Peyer's patch (tissue), 4 donors: ENCODE measurements around the gene NELL1. TPM values are rescaled to one million over a fixed set of nuclear protein-coding genes. Genes with fewer than 3 reads are reported as not detected.

Experiments used
- DNase-seq, 3 donors: peaks; one replicate each; pipeline ENCODE4 v3.0.0-alpha.2; 2017 to 2019
- H3K27ac ChIP-seq, 4 donors: fragments of 200-600 bp; sonication (generic); one replicate each; pipeline ENCODE4 v1.5.1; 2016 to 2019
- H3K27me3 ChIP-seq, 2 donors: fragments of 200-600 bp; sonication (generic); one replicate each; pipeline ENCODE4 v1.5.1; 2019
- H3K36me3 ChIP-seq, 3 donors: fragments of 200-600 bp; sonication (generic); one replicate each; pipeline ENCODE4 v1.5.1; 2016 to 2019
- H3K4me1 ChIP-seq, 4 donors: fragments of 200-600 bp; sonication (generic); one replicate each; pipeline ENCODE4 v1.5.1; 2016 to 2019
- H3K4me3 ChIP-seq, 4 donors: fragments of 200-600 bp; sonication (generic); 1 replicate in 3 of 4; 2 replicates in 1 of 4; pipeline ENCODE4 v1.5.1; 2016 to 2019; ENCODE audit warnings: mild to moderate bottlenecking in 1 of 4
- H3K9me3 ChIP-seq, 4 donors: fragments of 200-600 bp; sonication (generic); one replicate each; pipeline ENCODE4 v1.5.1; 2016 to 2019; ENCODE audit warnings: mild to moderate bottlenecking in 1 of 4
- CTCF ChIP-seq, 6 experiments: fragments of 450-650 bp in 4 of 6; fragments of 200-600 bp in 2 of 6; sonication (generic) in 1 of 6; IDR thresholded peaks; one replicate each; pipeline ENCODE4 v1.5.1; 2017 to 2019; ENCODE audit warnings: antibody characterized with exemption in 6 of 6, mild to moderate bottlenecking in 3 of 6, moderate library complexity in 1 of 6
- POLR2A ChIP-seq, 2 donors: fragments of 450-650 bp; IDR thresholded peaks; one replicate each; pipeline ENCODE4 v1.5.1; 2017; ENCODE audit warnings: antibody characterized with exemption in 2 of 2, mild to moderate bottlenecking in 2 of 2, moderate library complexity in 2 of 2
- total RNA-seq, 4 donors: library from RNA; depleted of rRNA; stranded (reverse); fragments of >200 nt; gene quantifications; one replicate each; pipeline ENCODE4 v1.1.0, GENCODE V29; 2016

The NELL1 gene
- total RNA-seq, 4 donors from 2014 or later, result not detected

- H3K4me3 ChIP-seq, result no peak overlapping the region
- H3K27ac ChIP-seq, result no peak overlapping the region
- H3K36me3 ChIP-seq, result no peaks in the 10 kb centered on the region
- no peaks in the 10 kb centered on the region for H3K9me3 ChIP-seq
- no peak for DNase-seq
- no peaks in the 10 kb centered on the region for H3K4me1 ChIP-seq
- no peak for TF ChIP-seq CTCF (IDR thresholded peaks at IDR 0.05)
- no peaks in the 10 kb centered on the region for H3K27me3 ChIP-seq
Measured at GRCh38 chr11:20754933-20755332, 85.5 kb downstream of the NELL1 start.

DNA sequence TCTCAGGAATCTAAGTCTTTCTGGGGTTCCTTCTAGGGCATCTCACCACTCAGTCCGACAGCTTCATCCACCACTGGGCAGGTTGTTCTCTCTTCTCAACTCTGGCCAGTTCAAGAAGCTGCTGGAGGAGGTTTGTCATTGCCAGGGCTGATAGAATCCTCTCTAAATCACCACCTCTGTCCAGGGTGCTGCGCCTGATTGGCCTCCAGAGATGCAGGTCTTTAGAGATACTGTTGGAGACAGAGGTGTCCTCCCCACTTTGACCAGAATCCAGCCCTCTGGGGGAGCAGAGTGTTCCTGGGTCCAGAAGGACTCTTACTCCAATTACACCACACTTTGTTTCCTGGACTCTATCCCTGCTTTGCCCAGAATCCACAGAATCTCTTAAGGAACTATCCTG, 90.2 kb downstream of the NELL1 start:
- Histone ChIP-seq H3K4me3 (no peak overlapping the region), H3K9me3 (no peaks in the 10 kb centered on the region), H3K27me3 (no peaks in the 10 kb centered on the region), H3K36me3 (no peaks in the 10 kb centered on the region), H3K4me1 (no peaks in the 10 kb centered on the region), H3K27ac (no peak overlapping the region)
- no peak for TF ChIP-seq CTCF (IDR thresholded peaks at IDR 0.05)
- no peak for TF ChIP-seq POLR2A (IDR thresholded peaks at IDR 0.05)
- DNase-seq, result no peak

- Histone ChIP-seq H3K27me3 (no peaks in the 10 kb centered on the region), H3K4me1 (no peaks in the 10 kb centered on the region), H3K4me3 (no peak overlapping the region), H3K27ac (no peak overlapping the region), H3K9me3 (no peaks in the 10 kb centered on the region), H3K36me3 (no peaks in the 10 kb centered on the region)
- TF ChIP-seq CTCF (IDR thresholded peaks at IDR 0.05), result no peak
- no peak for TF ChIP-seq POLR2A (IDR thresholded peaks at IDR 0.05)
- DNase-seq, result no peak
Measured at GRCh38 chr11:20760811-20761210, 91.4 kb downstream of the NELL1 start.

- Histone ChIP-seq H3K36me3 (no peaks in the 10 kb centered on the region), H3K4me3 (no peak overlapping the region), H3K27ac (no peak overlapping the region), H3K4me1 (no peaks in the 10 kb centered on the region), H3K9me3 (no peaks in the 10 kb centered on the region), H3K27me3 (no peaks in the 10 kb centered on the region)
- DNase-seq, result no peak
- TF ChIP-seq POLR2A (IDR thresholded peaks at IDR 0.05) (no peak), CTCF (IDR thresholded peaks at IDR 0.05) (no peak)
Measured at GRCh38 chr11:20762116-20762844, 92.9 kb downstream of the NELL1 start.

DNA sequence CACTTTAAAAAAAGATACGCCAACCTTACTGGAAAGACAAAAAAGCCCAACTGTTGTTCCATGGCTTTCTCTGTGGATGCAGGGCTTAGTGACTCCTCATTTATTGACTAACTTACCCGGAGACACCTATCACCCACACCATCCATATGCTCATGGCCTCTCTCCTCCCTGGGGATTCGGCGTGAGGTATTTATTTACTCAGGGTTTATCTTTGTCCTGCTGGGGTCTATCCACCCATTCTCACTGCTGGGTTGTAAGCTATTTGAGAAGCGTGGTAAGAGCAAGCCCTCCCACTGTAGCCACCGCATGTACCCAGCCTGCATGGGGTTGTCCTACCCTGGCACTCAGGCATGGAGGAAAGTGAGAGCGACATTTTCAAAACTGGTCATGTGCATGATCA, 93.6 kb downstream of the NELL1 start:
- H3K27ac ChIP-seq, result no peak overlapping the region
- H3K4me3 ChIP-seq, result no peak overlapping the region
- TF ChIP-seq CTCF (IDR thresholded peaks at IDR 0.05) (no peak), POLR2A (IDR thresholded peaks at IDR 0.05) (no peak)
- H3K36me3 ChIP-seq, result no peaks in the 10 kb centered on the region
- no peaks in the 10 kb centered on the region for H3K27me3 ChIP-seq
- no peaks in the 10 kb centered on the region for H3K4me1 ChIP-seq
- no peak for DNase-seq
- no peaks in the 10 kb centered on the region for H3K9me3 ChIP-seq
